HL-60 (cell line): ENCODE data around the gene TMEM255B.

Experiments used
- CTCF ChIP-seq: IDR thresholded peaks from one replicate; pipeline ENCODE4 v1.5.1; 2011; ENCODE audit warnings: low read length, control low read depth, inconsistent platforms; ENCODE audit not compliant: insufficient read depth
- GABPA ChIP-seq: IDR thresholded peaks from 2 replicates; pipeline ENCODE4 v1.6.1; 2012; ENCODE audit warnings: low read depth
- POLR2AphosphoS5 ChIP-seq: IDR thresholded peaks from 2 replicates; pipeline ENCODE4 v1.6.1; 2012; ENCODE audit warnings: low read depth
- REST ChIP-seq: IDR thresholded peaks from 2 replicates; pipeline ENCODE4 v1.6.1; 2012; ENCODE audit warnings: low read depth; ENCODE audit not compliant: insufficient replicate concordance
- SPI1 ChIP-seq: IDR thresholded peaks from 2 replicates; pipeline ENCODE4 v1.6.1; 2012; ENCODE audit warnings: low read depth, mild to moderate bottlenecking, borderline replicate concordance

GRCh38 chr13:113766035-113766800 lies 7.2 kb downstream of the TMEM255B start:
- TF ChIP-seq CTCF (no peak), POLR2AphosphoS5 (no peak), GABPA (no peak), REST (no peak), SPI1 (no peak)
